Measurements from ENCODE around the gene C12orf56. TPM values are rescaled to one million over a fixed set of nuclear protein-coding genes. Genes with fewer than 3 reads are reported as not detected.
"Not testable (repeated sequence)": the region's sequence is repeated elsewhere in the genome, so short reads cannot be mapped to it uniquely, and the experiment has no call there.

C12orf56 gene
- total RNA-seq, 2 experiments from 2014 or later = not detected

- H3K4me3 Mint-ChIP-seq; H3K27me3 Mint-ChIP-seq (ENCODE audit: low read depth); H3K27ac Mint-ChIP-seq; intact Hi-C loops (cut with micrococcal nuclease); H3K9me3 Mint-ChIP-seq; CTCF ChIA-PET; H3K4me1 Mint-ChIP-seq (ENCODE audit: low read depth); DNase-seq; H3K36me3 Mint-ChIP-seq (ENCODE audit: low read depth): not testable (repeated sequence)
These were observed 97.4 kb downstream of the C12orf56 start for GRCh38 chr12:64293174-64293573.

- Mint-ChIP-seq H3K4me3 (no peak overlapping the region), H3K9me3 (no peaks in the 10 kb centered on the region), H3K36me3 (ENCODE audit: low read depth) (peaks cover 1% of the 10 kb centered on the region), H3K27me3 (ENCODE audit: low read depth) (no peaks in the 10 kb centered on the region), H3K4me1 (ENCODE audit: low read depth) (no peaks in the 10 kb centered on the region), H3K27ac (no peak overlapping the region)
- intact Hi-C loops (cut with micrococcal nuclease) = no loop called here
- DNase-seq = no peak
- CTCF ChIA-PET = interaction anchor here (0.6 kb wide), 1 partner anchor 111 kb away, joined by 3 read pairs; no protein-coding TSS in a partner anchor
These were observed 104.0 kb downstream of the C12orf56 start for GRCh38 chr12:64286521-64286920.

GRCh38 chr12:64284256-64284655, 106.3 kb downstream of the C12orf56 start:
- Mint-ChIP-seq H3K4me3 (no peak overlapping the region), H3K27ac (no peak overlapping the region), H3K4me1 (ENCODE audit: low read depth) (no peaks in the 10 kb centered on the region), H3K36me3 (ENCODE audit: low read depth) (peaks cover 1% of the 10 kb centered on the region), H3K27me3 (ENCODE audit: low read depth) (no peaks in the 10 kb centered on the region), H3K9me3 (no peaks in the 10 kb centered on the region)
- intact Hi-C loops (cut with micrococcal nuclease) = no loop called here
- CTCF ChIA-PET = no interaction called here
- DNase-seq = no peak

DNA sequence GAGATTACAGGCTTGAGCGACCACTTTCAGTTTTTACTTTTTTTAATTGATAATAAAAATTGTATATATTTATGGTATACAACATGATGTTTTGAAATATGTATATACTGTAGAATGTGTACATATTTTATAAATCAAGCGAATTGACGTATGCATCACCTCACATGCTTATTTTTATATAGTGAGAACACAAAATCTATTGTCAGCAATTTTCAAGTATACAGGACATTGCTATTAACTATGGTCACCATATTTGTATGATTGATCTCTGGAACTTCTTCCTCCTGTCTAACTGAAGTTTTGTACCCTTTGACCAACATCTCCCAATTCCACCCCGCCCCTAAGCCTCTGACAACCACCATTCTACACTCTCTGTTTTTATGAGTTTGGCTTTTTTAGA, 112.1 kb downstream of the C12orf56 start:
- intact Hi-C loops (cut with micrococcal nuclease) = no loop called here
- peaks cover 2% of the 10 kb centered on the region for H3K27me3 Mint-ChIP-seq (ENCODE audit: low read depth)

GRCh38 chr12:64273527-64274403, 116.8 kb downstream of the C12orf56 start:
- Mint-ChIP-seq H3K4me3 (no peak overlapping the region), H3K4me1 (ENCODE audit: low read depth) (no peaks in the 10 kb centered on the region), H3K27ac (no peak overlapping the region), H3K36me3 (ENCODE audit: low read depth) (no peaks in the 10 kb centered on the region), H3K27me3 (ENCODE audit: low read depth) (peaks cover 2% of the 10 kb centered on the region), H3K9me3 (peaks cover 2% of the 10 kb centered on the region)
- CTCF ChIA-PET = interaction anchor here (1.5 to 1.8 kb wide), 2 partner anchors 10 to 118 kb away, joined by 6 to 7 read pairs; partner anchors contain the start of gene C12orf56
- DNase-seq = peak; percentile 32
- intact Hi-C loops (cut with micrococcal nuclease) = loop anchor here (1.0 kb wide), 1 partner anchor 119 kb away; no protein-coding TSS in a partner anchor

More for the DNA sequence above, 112.1 kb downstream of the C12orf56 start:
- no peaks in the 10 kb centered on the region for H3K4me1 Mint-ChIP-seq (ENCODE audit: low read depth)
- no peak overlapping the region for H3K4me3 Mint-ChIP-seq
- no peak overlapping the region for H3K27ac Mint-ChIP-seq
- no peak for DNase-seq
- CTCF ChIA-PET = no interaction called here
- no peaks in the 10 kb centered on the region for H3K36me3 Mint-ChIP-seq (ENCODE audit: low read depth)
- H3K9me3 Mint-ChIP-seq = peaks cover 2% of the 10 kb centered on the region

DNA sequence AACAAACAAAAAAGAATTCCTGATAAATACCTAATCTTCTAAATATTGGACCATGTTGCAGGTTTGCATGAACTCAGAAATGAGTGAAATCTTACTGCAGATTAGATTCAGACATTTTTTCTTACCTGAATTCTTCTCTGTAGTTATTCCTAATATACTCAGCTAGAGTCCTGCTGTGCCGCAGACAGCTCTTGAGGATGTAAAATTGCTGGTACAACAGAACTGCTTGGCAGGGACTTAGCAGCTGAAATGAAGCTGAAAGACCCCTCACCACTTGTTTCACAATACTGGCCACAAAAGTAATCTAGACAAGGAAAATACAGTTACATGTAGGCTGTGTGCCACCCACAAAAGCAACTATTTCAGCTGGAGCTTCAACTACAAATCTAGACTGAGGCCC, 120.1 kb downstream of the C12orf56 start:
- Mint-ChIP-seq H3K27ac (no peak overlapping the region), H3K9me3 (no peaks in the 10 kb centered on the region), H3K36me3 (ENCODE audit: low read depth) (no peaks in the 10 kb centered on the region), H3K27me3 (ENCODE audit: low read depth) (no peaks in the 10 kb centered on the region), H3K4me3 (no peak overlapping the region), H3K4me1 (ENCODE audit: low read depth) (no peaks in the 10 kb centered on the region)
- no peak for DNase-seq
- intact Hi-C loops (cut with micrococcal nuclease) = no loop called here
- CTCF ChIA-PET = interaction anchor here (1.1 kb wide), 1 partner anchor 14 kb away, joined by 3 read pairs; no protein-coding TSS in a partner anchor

GRCh38 chr12:64269161-64269560, 121.4 kb downstream of the C12orf56 start:
- DNase-seq = no peak
- H3K4me1 Mint-ChIP-seq (ENCODE audit: low read depth) = no peaks in the 10 kb centered on the region
- no peaks in the 10 kb centered on the region for H3K36me3 Mint-ChIP-seq (ENCODE audit: low read depth)
- H3K4me3 Mint-ChIP-seq = no peak overlapping the region
- no peaks in the 10 kb centered on the region for H3K9me3 Mint-ChIP-seq
- intact Hi-C loops (cut with micrococcal nuclease) = no loop called here
- H3K27me3 Mint-ChIP-seq (ENCODE audit: low read depth) = no peaks in the 10 kb centered on the region
- CTCF ChIA-PET = interaction anchor here (0.6 kb wide), 1 partner anchor 644 kb away, joined by 3 read pairs; no protein-coding TSS in a partner anchor
- H3K27ac Mint-ChIP-seq = no peak overlapping the region

DNA sequence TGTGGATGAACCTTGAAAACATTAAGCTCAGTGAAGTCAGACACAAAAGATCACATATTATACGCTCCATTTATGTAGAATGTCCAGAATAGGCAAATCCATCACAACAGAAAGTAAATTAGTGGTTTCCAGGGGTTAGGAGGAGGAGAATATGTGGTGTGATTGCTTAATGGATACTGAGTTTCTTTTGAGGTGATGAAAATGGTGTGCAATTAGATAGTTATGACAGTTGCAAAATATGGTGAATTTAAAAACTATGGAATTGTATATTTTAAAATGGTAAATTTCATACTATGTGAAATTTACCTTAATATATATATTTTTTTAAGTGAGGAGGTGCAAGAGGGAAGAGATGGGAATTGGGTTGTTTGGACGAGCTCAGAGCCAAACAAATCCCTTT, 122.1 kb downstream of the C12orf56 start:
- no peaks in the 10 kb centered on the region for H3K4me1 Mint-ChIP-seq (ENCODE audit: low read depth)
- CTCF ChIA-PET = interaction anchor here (0.6 kb wide), 1 partner anchor 643 kb away, joined by 3 read pairs; no protein-coding TSS in a partner anchor
- no peaks in the 10 kb centered on the region for H3K9me3 Mint-ChIP-seq
- no peak for DNase-seq
- no peaks in the 10 kb centered on the region for H3K27me3 Mint-ChIP-seq (ENCODE audit: low read depth)
- no peak overlapping the region for H3K4me3 Mint-ChIP-seq
- intact Hi-C loops (cut with micrococcal nuclease) = no loop called here
- H3K27ac Mint-ChIP-seq = no peak overlapping the region
- no peaks in the 10 kb centered on the region for H3K36me3 Mint-ChIP-seq (ENCODE audit: low read depth)

- no peak overlapping the region for H3K4me3 Mint-ChIP-seq
- no peak overlapping the region for H3K27ac Mint-ChIP-seq
- CTCF ChIA-PET = no interaction called here
- intact Hi-C loops (cut with micrococcal nuclease) = no loop called here
- DNase-seq = no peak
- H3K36me3 Mint-ChIP-seq (ENCODE audit: low read depth) = no peaks in the 10 kb centered on the region
- H3K27me3 Mint-ChIP-seq (ENCODE audit: low read depth) = no peaks in the 10 kb centered on the region
- H3K9me3 Mint-ChIP-seq = no peaks in the 10 kb centered on the region
- no peaks in the 10 kb centered on the region for H3K4me1 Mint-ChIP-seq (ENCODE audit: low read depth)
These were observed 124.7 kb downstream of the C12orf56 start for GRCh38 chr12:64265839-64266238.

DNA sequence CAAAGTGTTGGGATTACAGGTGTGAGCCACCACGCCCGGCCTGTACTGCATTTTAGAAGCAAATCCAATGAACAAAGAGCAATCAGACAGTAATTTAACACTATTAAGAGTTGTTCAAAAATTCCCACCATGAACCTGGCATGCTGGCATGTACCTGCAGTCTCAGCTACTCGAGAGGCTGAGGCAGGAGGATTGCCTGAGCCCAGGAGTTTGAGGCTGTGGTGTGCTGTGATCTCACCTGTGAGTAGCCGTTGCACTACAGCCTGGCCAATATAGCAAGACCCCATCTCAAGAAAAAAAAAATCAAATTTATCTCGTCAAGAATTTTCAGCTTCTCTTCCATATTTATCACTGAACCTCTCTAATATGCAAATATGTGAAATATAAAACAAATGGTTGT, 128.7 kb downstream of the C12orf56 start:
- Mint-ChIP-seq H3K4me3 (no peak overlapping the region), H3K9me3 (no peaks in the 10 kb centered on the region), H3K27ac (no peak overlapping the region), H3K36me3 (ENCODE audit: low read depth) (no peaks in the 10 kb centered on the region), H3K27me3 (ENCODE audit: low read depth) (no peaks in the 10 kb centered on the region), H3K4me1 (ENCODE audit: low read depth) (no peaks in the 10 kb centered on the region)
- CTCF ChIA-PET = no interaction called here
- intact Hi-C loops (cut with micrococcal nuclease) = no loop called here
- DNase-seq = no peak

GRCh38 chr12:64258576-64258975, 132.0 kb downstream of the C12orf56 start:
- DNase-seq = no peak
- Mint-ChIP-seq H3K9me3 (no peaks in the 10 kb centered on the region), H3K27me3 (ENCODE audit: low read depth) (no peaks in the 10 kb centered on the region), H3K27ac (no peak overlapping the region), H3K4me3 (no peak overlapping the region), H3K4me1 (ENCODE audit: low read depth) (no peaks in the 10 kb centered on the region), H3K36me3 (ENCODE audit: low read depth) (no peaks in the 10 kb centered on the region)
- intact Hi-C loops (cut with micrococcal nuclease) = loop anchor here (5.0 to 10.0 kb wide), 2 partner anchors 154 to 1156 kb away; no protein-coding TSS in a partner anchor
- CTCF ChIA-PET = interaction anchor here (1.0 to 1.6 kb wide), 3 partner anchors 9 to 134 kb away, joined by 3 to 6 read pairs (median 3); no protein-coding TSS in a partner anchor

DNA sequence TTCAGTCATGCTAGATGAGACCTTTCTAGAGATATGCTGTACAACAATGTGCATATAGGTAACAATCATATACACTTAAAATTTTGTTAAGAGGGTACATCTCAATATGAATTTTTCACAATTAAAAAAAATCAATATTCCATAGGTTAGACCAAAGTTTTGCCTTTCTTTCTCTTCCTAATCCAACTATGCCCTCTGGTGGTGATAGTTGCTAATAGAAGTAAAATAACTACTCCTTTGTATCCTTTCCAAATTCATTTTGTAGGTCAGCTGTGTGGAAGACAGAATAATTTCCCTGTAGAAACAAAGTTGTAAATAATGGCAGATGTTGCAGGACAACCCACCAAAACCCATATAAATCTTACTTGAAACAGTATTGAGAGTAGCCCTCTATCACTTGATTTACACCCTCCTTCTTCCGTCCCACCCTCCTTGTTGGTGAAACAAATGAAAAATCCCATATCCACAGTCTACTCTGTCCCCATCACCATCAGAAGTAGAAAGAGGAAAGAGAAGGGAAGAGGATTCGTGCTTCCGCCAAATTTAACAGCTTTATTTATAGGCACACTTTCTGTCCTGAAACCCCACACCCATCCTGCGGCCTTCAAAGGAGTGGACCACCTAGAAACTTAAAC, 134.3 kb downstream of the C12orf56 start:
- Mint-ChIP-seq H3K27me3 (ENCODE audit: low read depth) (no peaks in the 10 kb centered on the region), H3K9me3 (no peaks in the 10 kb centered on the region), H3K27ac (no peak overlapping the region), H3K36me3 (ENCODE audit: low read depth) (no peaks in the 10 kb centered on the region), H3K4me3 (no peak overlapping the region), H3K4me1 (ENCODE audit: low read depth) (no peaks in the 10 kb centered on the region)
- no peak for DNase-seq
- CTCF ChIA-PET = interaction anchor here (0.6 to 1.6 kb wide), 11 partner anchors 14 to 426 kb away, joined by 3 to 4 read pairs (median 3); partner anchors contain the start of gene C12orf56
- intact Hi-C loops (cut with micrococcal nuclease) = loop anchor here (1.0 to 10.0 kb wide), 7 partner anchors 151 to 1154 kb away; partner anchors contain the start of genes DPY19L2 and SRGAP1

Data from activated naive CD4-positive, alpha-beta T cell treated with anti-CD3 and anti-CD28 coated beads for 36 hours (primary cell).